ENCODE data around the gene NYAP2.
A peak's percentile ranks its signal among the peaks of the same experiment; 100 is the strongest.

The NYAP2 gene

GRCh38 chr2:225399504-225399903 lies at the start of gene NYAP2:
TSS of gene NYAP2 (plus strand) at chr2:225399710. CDS start at chr2:225408881, 9,171 bp downstream.
- peak; percentile 92 for DNase-seq

- no peak for DNase-seq
Observed at GRCh38 chr2:225353579-225354085, 45.9 kb upstream of the NYAP2 start.

GRCh38 chr2:225354281-225354774 lies 45.2 kb upstream of the NYAP2 start:
- no peak for DNase-seq

- DNase-seq: no peak
Observed at GRCh38 chr2:225355788-225356187, 43.7 kb upstream of the NYAP2 start.

GRCh38 chr2:225366731-225367130 lies 32.8 kb upstream of the NYAP2 start:
- DNase-seq: no peak

- DNase-seq: no peak
Observed at GRCh38 chr2:225367482-225367881, 32.0 kb upstream of the NYAP2 start.

GRCh38 chr2:225378984-225379383 lies 20.5 kb upstream of the NYAP2 start:
- DNase-seq: no peak

- no peak for DNase-seq
Observed at GRCh38 chr2:225379856-225380255, 19.7 kb upstream of the NYAP2 start.

- DNase-seq: no peak
Observed at GRCh38 chr2:225381609-225382008, 17.9 kb upstream of the NYAP2 start.

- no peak for DNase-seq
Observed at GRCh38 chr2:225398372-225398771, 1.1 kb upstream of the NYAP2 start.

- DNase-seq: peak; percentile 81
Observed at GRCh38 chr2:225400060-225400511, 576 bp downstream of the NYAP2 start.

GRCh38 chr2:225400546-225401400 lies 1.3 kb downstream of the NYAP2 start:
- no peak for DNase-seq

- no peak for DNase-seq
Observed at GRCh38 chr2:225402210-225402776, 2.8 kb downstream of the NYAP2 start.

- DNase-seq: no peak
Observed at GRCh38 chr2:225411452-225411851, 11.9 kb downstream of the NYAP2 start.

- DNase-seq: no peak
Observed at GRCh38 chr2:225413786-225414185, 14.3 kb downstream of the NYAP2 start.

GRCh38 chr2:225414902-225415301 lies 15.4 kb downstream of the NYAP2 start:
- no peak for DNase-seq

- DNase-seq: no peak
Observed at GRCh38 chr2:225415341-225415740, 15.8 kb downstream of the NYAP2 start.

- no peak for DNase-seq
Observed at GRCh38 chr2:225415792-225416191, 16.3 kb downstream of the NYAP2 start.

- DNase-seq: no peak
Observed at GRCh38 chr2:225416616-225417367, 17.3 kb downstream of the NYAP2 start.

- DNase-seq: no peak
Observed at GRCh38 chr2:225419033-225419432, 19.5 kb downstream of the NYAP2 start.

GRCh38 chr2:225422145-225422544 lies 22.6 kb downstream of the NYAP2 start:
- DNase-seq: no peak

GRCh38 chr2:225425284-225425683 lies 25.8 kb downstream of the NYAP2 start:
- no peak for DNase-seq

GRCh38 chr2:225428360-225428759 lies 28.9 kb downstream of the NYAP2 start:
- DNase-seq: no peak

Data from NCI-H1694 (cell line).